GM12864 (cell line): Measurements from ENCODE around the gene PHLDA2.

Source experiments
- DNase-seq: peaks from one replicate; pipeline ENCODE4 v3.0.0-alpha.2; 2011; ENCODE audit warnings: low read depth
- H3K4me3 ChIP-seq: 2 replicates; pipeline ENCODE4 v1.5.1; 2011; ENCODE audit warnings: mild to moderate bottlenecking, low read depth, low read length, control low read depth
- TF ChIP-seq, protein P1 (sequence below): IDR thresholded peaks from 2 replicates; pipeline ENCODE4 v1.5.1; 2011; ENCODE audit warnings: low read depth, mild to moderate bottlenecking, moderate library complexity, low read length, control low read depth, inconsistent platforms; ENCODE audit errors: missing control alignments

The PHLDA2 gene

DNA sequence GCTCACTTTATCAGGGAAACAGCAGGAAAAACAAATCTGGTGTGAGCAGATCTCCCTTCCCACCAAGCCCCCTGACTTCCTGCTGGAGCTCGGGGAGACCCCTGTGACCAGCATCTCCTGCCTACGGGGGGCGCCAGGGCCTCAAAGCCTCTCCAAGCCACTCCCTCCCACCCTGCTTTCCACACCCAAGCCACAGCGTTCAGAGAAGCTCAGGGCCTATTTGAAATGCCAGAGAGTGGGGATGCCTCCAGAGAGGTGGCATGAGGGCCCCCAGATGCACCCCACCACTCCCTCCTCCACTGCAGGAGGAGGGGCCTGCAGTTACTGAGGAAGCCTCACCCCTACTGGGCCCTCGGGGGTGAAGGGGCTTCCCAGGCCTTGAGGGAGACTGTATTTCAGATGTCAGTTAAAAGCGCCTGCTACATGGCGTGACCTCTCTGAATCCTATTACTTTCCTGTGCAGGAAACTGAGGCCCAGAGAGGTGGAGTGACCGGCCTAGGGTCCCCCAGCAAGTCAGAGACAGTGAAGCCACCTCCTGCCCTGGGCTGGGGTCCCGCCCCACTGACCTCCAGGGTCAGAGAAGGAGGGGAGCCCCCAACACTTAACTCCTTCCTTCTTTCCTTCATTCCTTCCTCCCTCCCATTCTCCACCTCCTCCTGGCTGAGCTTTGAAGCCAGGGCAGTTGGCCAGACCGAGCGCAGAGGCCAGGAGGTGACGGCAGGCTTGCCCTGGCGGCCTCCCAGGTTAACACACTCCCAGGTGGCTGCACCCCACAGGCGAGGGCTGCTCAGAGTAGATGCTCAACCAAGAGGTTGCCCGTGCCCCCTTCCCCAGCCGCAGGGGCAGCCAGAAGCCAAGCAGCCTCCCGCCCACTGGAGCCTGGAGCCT is 37.6 kb downstream of the PHLDA2 start:
- TF ChIP-seq, protein P1, sequence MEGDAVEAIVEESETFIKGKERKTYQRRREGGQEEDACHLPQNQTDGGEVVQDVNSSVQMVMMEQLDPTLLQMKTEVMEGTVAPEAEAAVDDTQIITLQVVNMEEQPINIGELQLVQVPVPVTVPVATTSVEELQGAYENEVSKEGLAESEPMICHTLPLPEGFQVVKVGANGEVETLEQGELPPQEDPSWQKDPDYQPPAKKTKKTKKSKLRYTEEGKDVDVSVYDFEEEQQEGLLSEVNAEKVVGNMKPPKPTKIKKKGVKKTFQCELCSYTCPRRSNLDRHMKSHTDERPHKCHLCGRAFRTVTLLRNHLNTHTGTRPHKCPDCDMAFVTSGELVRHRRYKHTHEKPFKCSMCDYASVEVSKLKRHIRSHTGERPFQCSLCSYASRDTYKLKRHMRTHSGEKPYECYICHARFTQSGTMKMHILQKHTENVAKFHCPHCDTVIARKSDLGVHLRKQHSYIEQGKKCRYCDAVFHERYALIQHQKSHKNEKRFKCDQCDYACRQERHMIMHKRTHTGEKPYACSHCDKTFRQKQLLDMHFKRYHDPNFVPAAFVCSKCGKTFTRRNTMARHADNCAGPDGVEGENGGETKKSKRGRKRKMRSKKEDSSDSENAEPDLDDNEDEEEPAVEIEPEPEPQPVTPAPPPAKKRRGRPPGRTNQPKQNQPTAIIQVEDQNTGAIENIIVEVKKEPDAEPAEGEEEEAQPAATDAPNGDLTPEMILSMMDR = no peak
- peak overlapping the region; percentile 46 for H3K4me3 ChIP-seq
- DNase-seq = no peak

DNA sequence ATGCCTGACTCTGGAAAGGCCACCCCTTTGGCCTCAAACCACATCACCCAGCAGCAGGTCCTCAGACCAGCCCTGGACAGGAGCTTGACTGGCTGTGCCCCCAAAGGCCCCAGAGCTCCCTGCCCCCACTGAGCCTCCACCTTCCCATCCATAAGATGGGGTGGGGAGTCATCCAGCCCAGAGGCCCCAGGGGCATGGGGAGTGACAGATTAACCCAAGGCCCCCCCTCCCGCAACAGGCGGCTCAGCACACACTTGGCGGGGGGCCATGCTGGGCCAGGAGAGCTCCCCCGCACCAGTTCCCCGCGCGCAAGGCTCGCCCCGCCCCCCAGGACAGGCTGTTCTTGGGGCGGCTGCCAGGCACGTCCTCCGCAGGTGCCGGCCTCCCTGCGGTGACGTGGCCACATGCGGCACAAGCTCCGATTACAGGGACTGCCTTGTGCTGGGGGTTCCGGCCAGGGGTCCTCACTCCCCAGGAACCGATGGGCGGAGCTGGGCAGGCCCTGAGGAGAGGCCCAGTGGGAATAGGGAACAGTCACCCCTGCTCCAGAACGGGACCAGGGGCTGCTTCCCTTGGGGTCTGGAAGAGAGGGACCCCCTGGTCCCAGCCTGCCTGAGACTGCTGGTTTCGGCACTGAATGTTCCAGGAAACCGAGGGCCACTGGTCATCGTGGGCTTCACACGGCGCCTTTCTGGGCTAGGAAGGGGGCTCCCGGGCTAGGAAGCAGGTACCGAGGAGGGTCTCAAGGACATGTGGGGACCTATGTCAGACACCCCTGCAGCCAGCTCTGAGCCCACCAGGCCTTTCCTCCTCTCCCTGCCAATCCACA is 38.5 kb downstream of the PHLDA2 start:
- TF ChIP-seq, protein P1 = no peak
- DNase-seq = no peak
- H3K4me3 ChIP-seq = no peak overlapping the region

DNA sequence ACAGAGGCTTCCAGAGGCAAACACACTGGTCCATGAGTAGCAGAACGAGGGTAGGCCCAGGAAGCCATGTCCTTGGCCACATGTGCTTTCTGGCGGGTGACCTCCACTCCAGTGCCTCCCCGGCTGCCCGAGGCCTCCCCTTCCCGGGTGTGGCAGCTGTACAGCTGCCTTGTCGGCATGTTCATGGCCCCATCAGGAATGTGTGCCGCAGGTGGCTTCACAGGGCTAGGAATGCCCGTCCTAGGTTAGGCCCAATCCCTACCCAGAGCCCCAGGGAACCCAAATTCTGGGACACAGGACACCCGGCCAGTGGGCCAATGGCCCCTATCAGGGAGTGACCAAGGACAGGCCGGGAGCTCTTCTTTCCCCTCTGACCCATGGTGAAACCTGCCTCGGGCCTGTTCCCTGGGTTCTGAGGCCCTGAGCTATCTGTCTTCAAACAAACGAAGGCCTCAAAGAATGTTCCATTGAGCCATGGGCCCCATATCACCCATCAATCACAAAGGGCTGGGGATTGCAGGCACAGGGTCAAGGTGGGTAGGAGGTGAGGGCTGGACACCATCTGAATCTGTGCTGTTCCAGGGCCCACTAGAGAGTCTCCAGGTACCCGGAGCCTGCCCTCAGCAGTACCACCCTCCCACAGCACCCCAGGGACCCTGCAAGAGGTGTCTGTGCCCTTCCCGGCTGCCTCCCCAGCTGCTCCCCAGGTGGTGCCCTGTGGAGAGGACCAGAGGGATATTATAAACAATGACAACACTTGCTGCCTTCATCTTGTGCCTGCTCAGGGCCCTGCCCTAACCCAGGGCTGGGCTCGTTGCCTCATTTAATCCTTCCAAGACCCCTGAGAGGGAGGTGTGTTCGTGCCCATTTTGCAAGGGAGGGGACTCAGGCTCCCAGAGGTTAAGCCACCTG is 39.6 kb downstream of the PHLDA2 start:
- H3K4me3 ChIP-seq = no peak overlapping the region
- DNase-seq = no peak
- TF ChIP-seq, protein P1 = no peak

DNA sequence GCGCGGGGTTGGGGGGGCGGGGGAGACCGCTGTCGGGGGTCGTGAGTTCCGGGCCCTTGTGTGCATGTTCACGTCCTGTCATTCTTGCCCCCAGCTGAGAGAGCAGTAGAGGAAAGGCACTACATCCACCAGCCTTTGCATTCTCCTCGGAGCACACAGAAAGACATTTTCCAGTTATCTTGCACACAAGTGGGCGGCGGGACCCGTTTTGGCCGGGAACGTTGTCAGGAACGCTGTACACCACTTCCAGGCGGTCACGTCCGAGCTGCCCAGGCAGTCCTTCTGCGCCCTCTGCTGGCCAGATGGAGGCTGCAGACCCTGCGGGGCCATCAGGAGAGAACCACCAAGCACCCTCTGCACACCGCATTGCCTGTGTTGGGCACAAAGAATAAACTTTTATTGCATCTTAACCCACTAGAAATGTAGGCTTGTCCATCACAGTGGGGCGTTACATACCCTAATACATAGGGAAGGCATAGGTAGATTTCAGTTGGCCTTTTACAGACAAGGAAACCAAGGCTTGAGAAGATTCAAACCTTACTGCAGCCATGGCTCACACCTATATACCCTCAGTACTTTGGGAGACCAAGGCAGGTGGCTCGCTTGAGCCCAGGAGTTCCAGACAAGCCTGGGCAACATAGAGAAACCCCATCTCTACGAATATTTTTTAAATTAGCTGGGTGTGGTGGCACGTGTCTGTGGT is 40.8 kb downstream of the PHLDA2 start:
- H3K4me3 ChIP-seq = no peak overlapping the region
- DNase-seq = no peak
- TF ChIP-seq, protein P1 = peak; percentile 98

DNA sequence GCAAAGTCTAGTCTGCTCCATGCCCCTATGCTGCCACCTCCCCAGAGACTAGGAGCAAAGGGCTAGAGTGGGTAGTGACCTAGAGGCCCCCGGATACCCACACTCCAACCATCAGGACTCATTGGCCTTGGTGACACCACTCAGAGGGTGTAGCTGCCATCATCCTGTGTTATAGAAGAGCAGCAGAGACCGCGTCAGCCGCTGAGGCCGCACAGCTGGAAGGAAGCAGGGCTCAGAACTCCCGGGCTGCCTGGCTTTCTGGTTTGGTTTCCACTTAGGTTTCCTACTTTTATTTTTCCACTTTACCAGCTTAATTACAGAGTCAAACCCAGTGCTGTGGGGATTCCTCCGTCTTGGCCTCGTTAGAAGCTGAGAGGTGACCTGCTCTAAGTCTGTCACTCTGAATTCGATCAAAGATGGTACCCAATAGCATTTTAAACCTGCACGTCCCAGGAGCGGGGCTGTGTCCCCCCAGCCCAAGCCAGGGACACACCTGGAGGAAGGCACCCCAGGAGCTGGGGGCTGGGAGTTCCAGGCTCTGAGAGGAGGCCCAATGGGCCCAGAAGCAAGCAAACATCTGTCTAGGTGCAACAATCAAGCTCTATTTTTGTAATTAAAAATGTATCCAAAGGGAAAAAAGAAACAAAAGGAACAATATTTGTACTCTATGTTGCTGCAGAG is 41.6 kb downstream of the PHLDA2 start:
- TF ChIP-seq, protein P1 = no peak
- no peak for DNase-seq
- no peak overlapping the region for H3K4me3 ChIP-seq
